Camera-type eye (tissue), 1 donor: ENCODE data around the gene LRRC25. TPM values are rescaled to one million over a fixed set of nuclear protein-coding genes. Genes with fewer than 3 reads are reported as not detected.

Source experiments
- total RNA-seq: library from RNA; depleted of rRNA; stranded (reverse); fragments of >200 nt; gene quantifications from one replicate; pipeline ENCODE4 v1.2.3, GENCODE V29; 2014

Gene LRRC25
- total RNA-seq: 2.0 TPM

GRCh38 chr19:18397242-18398202 lies at the start of gene LRRC25:
LRRC25 (minus strand) TSS chr19:18397622; CDS start chr19:18396963, 659 bp downstream.

DNA sequence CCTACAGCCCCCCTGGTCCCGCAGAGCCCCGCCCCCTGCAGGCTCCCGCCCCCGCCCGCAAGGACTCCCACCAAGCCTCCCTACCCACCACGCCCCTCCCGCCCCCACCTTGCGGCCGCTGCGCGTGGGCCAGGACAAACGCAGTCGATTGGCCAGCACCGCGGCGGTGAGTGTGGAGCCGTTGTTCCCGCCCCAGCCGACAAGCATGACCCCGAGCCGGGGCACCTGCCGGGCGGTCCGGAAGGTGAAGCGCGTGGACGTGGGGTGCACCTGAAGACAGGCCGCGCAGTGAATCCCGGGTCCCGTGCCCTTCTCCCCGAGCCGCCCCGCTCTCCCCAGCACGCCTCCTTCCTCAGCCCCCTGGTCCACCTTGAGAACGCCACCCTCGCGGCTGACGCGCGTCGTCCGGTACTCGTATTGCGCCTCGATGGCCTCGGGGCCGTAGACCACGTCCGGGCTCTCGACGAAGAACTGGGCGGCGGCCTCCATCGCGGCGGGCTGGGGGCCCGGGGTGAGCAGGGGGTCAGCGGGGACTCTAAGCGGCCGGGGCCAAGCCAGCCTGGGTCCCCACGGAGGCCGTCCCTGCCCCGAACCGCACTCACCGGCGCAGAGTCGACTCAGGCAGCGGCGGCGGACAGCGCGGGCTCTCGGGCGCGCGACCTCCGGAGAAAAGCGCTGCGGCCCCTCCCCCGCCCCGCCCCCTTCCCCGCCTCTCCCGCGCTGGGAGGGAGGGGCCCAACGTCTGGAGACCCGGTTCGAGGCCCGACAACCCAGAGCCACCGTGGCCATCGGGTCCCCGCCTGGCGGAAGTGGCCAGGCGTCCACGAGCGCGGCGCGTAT lies 40.3 kb upstream of the LRRC25 start, which contains the start of gene ISYNA1:
Gene ISYNA1, minus strand, starts transcription at position 643 of the 840 bp plus-strand sequence. Its CDS starts 154 bp downstream, at position 489.

GRCh38 chr19:18419195-18419698 lies 21.8 kb upstream of the LRRC25 start, which contains the start of gene SSBP4:
SSBP4 (plus strand) TSS chr19:18419398; CDS start chr19:18419649, 251 bp downstream.

GRCh38 chr19:18385675-18386542 lies 11.5 kb downstream of the LRRC25 start, which contains the start of gene GDF15:
GDF15 (plus strand) TSS chr19:18386158; CDS start chr19:18386190, 32 bp downstream.

Other genes starting within 250 kb of the LRRC25 start
- gene PIK3R2, start 244.5 kb downstream of the LRRC25 start, total RNA-seq: 42.6 TPM
- gene IFI30, start 223.8 kb downstream of the LRRC25 start, total RNA-seq: 5.8 TPM
- gene MPV17L2, start 204.4 kb downstream of the LRRC25 start, total RNA-seq: 9.4 TPM
- 21.1 TPM for gene RAB3A, start 193.6 kb downstream of the LRRC25 start, total RNA-seq
- gene PDE4C, start 171.2 kb downstream of the LRRC25 start, total RNA-seq: 3.8 TPM
- gene IQCN, start 123.2 kb downstream of the LRRC25 start, total RNA-seq: 3.1 TPM
- gene JUND, start 116.0 kb downstream of the LRRC25 start, total RNA-seq: 217 TPM
- 99.8 TPM for gene LSM4, start 74.5 kb downstream of the LRRC25 start, total RNA-seq
- 19.3 TPM for gene PGPEP1, start 57.0 kb downstream of the LRRC25 start, total RNA-seq
- gene GDF15, start 11.5 kb downstream of the LRRC25 start, total RNA-seq: 8.2 TPM
- 49.9 TPM for gene SSBP4, start 21.8 kb upstream of the LRRC25 start, total RNA-seq
- 75.6 TPM for gene ISYNA1, start 40.5 kb upstream of the LRRC25 start, total RNA-seq
- gene ELL, start 124.4 kb upstream of the LRRC25 start, total RNA-seq: 12.5 TPM
- gene FKBP8, start 146.0 kb upstream of the LRRC25 start, total RNA-seq: 166 TPM
- gene KXD1, start 160.2 kb upstream of the LRRC25 start, total RNA-seq: 42.3 TPM
- 388 TPM for gene UBA52, start 174.2 kb upstream of the LRRC25 start, total RNA-seq
- 46.2 TPM for gene REX1BD, start 191.2 kb upstream of the LRRC25 start, total RNA-seq
- 13.3 TPM for gene CRLF1, start 209.2 kb upstream of the LRRC25 start, total RNA-seq
- gene TMEM59L, start 215.2 kb upstream of the LRRC25 start, total RNA-seq: 22.3 TPM
- 18.0 TPM for gene KLHL26, start 239.4 kb upstream of the LRRC25 start, total RNA-seq